HepG2 (cell line): Measurements from ENCODE around the gene RRAS. TPM values are rescaled to one million over a fixed set of nuclear protein-coding genes. Genes with fewer than 3 reads are reported as not detected.
A peak's percentile ranks its signal among the peaks of the same experiment; 100 is the strongest.

Source experiments
- DRAP1 ChIP-seq: IDR thresholded peaks from 2 replicates; pipeline ENCODE4 v1.6.1; 2016; ENCODE audit warnings: missing genetic modification reagents, missing compliant biosample characterization
- HDAC1 ChIP-seq: sonication (generic); formaldehyde crosslinking; IDR thresholded peaks from 2 replicates; pipeline ENCODE4 v1.5.1; 2020; ENCODE audit warnings: mild to moderate bottlenecking, missing genetic modification reagents
- JUND ChIP-seq: sonication (generic); formaldehyde crosslinking; IDR thresholded peaks from 2 replicates; pipeline ENCODE4 v1.8.0; 2022; ENCODE audit warnings: mild to moderate bottlenecking, missing genetic modification reagents
- KLF6 ChIP-seq: IDR thresholded peaks from 2 replicates; pipeline ENCODE4 v1.8.0; 2016; ENCODE audit warnings: missing biosample characterization, missing genetic modification reagents
- MNT ChIP-seq: fragments of 450-650 bp; IDR thresholded peaks from 2 replicates; pipeline ENCODE4 v1.6.1; 2016
- MXI1 ChIP-seq: IDR thresholded peaks from 3 replicates; pipeline ENCODE4 v1.6.1; 2012; ENCODE audit warnings: low read depth, low read length, inconsistent platforms, borderline replicate concordance
- PATZ1 ChIP-seq: sonication (generic); formaldehyde crosslinking; IDR thresholded peaks from 2 replicates; pipeline ENCODE4 v1.4.0; 2020; ENCODE audit warnings: missing genetic modification reagents
- SP4 ChIP-seq: sonication (generic); formaldehyde crosslinking; IDR thresholded peaks from 2 replicates; pipeline ENCODE4 v1.8.1; 2023; ENCODE audit warnings: mild to moderate bottlenecking, missing genetic modification reagents
- SRY ChIP-seq: sonication (generic); formaldehyde crosslinking; IDR thresholded peaks from 2 replicates; pipeline ENCODE4 v1.8.0; 2022; ENCODE audit warnings: mild to moderate bottlenecking, missing genetic modification reagents
- TSC22D2 ChIP-seq: sonication (generic); formaldehyde crosslinking; IDR thresholded peaks from 2 replicates; pipeline ENCODE4 v1.5.1; 2020; ENCODE audit warnings: missing genetic modification reagents, mild to moderate bottlenecking, borderline replicate concordance
- ZBTB34 ChIP-seq: sonication (generic); formaldehyde crosslinking; IDR thresholded peaks from 2 replicates; pipeline ENCODE4 v1.8.0; 2022; ENCODE audit warnings: mild to moderate bottlenecking, missing genetic modification reagents
- ZFP41 ChIP-seq: sonication (generic); formaldehyde crosslinking; IDR thresholded peaks from 2 replicates; pipeline ENCODE4 v1.4.0; 2020; ENCODE audit warnings: mild to moderate bottlenecking, missing genetic modification reagents, borderline replicate concordance
- ZHX1 ChIP-seq: sonication (generic); formaldehyde crosslinking; IDR thresholded peaks from 2 replicates; pipeline ENCODE4 v1.8.1; 2022; ENCODE audit warnings: low read depth, mild to moderate bottlenecking, missing genetic modification reagents
- ZNF180 ChIP-seq: sonication (generic); formaldehyde crosslinking; IDR thresholded peaks from 2 replicates; pipeline ENCODE4 v1.4.0; 2020; ENCODE audit warnings: low read depth, missing genetic modification reagents, borderline replicate concordance
- ZNF354B ChIP-seq: sonication (generic); formaldehyde crosslinking; IDR thresholded peaks from 2 replicates; pipeline ENCODE4 v1.8.0; 2022; ENCODE audit warnings: mild to moderate bottlenecking, missing genetic modification reagents
- ZNF670 ChIP-seq: sonication (generic); formaldehyde crosslinking; IDR thresholded peaks from 2 replicates; pipeline ENCODE4 v1.8.0; 2022; ENCODE audit warnings: mild to moderate bottlenecking, missing genetic modification reagents, borderline replicate concordance
- ZNF790 ChIP-seq: sonication (generic); formaldehyde crosslinking; IDR thresholded peaks from 2 replicates; pipeline ENCODE4 v1.8.0; 2022; ENCODE audit warnings: missing genetic modification reagents, mild to moderate bottlenecking, borderline replicate concordance
- polyA plus RNA-seq, 8 experiments: library from polyadenylated mRNA; depleted of rRNA in 3 of 8; stranded (reverse) in 7 of 8; unstranded in 1 of 8; fragments of >200 nt; fragmentation: Illumina TruSeq in 4 of 8; extraction: Trizol in 4 of 8; gene quantifications; 2 replicates each; pipeline versions ENCODE4 v1.2.1 to v1.2.3, GENCODE V29; 2011 to 2016; ENCODE audit warnings: low read depth in 4 of 8, missing spikeins in 1 of 8, mixed read lengths in 1 of 8; ENCODE audit not compliant: insufficient read depth in 1 of 8
- total RNA-seq, 5 experiments: library from RNA; depleted of rRNA; stranded (reverse); fragments of >200 nt; fragmentation: Illumina TruSeq; extraction: Trizol; gene quantifications; 2 replicates each; pipeline ENCODE4 v1.2.3, GENCODE V29; 2016; ENCODE audit warnings: low read depth in 1 of 5

Gene RRAS
- total and polyA plus RNA-seq, 2 of the 13 experiments (the other 11 are each of a cell fraction or from before 2014, with no cell fraction given) = 1.5 to 12.0 TPM

- TF ChIP-seq HDAC1 (CRISPR knock-in tag) (peak; percentile 65), ZNF790 (CRISPR knock-in tag) (no peak), DRAP1 (CRISPR knock-in tag) (peak; percentile 71), ZNF180 (CRISPR knock-in tag) (no peak), ZNF670 (CRISPR knock-in tag) (no peak), SP4 (CRISPR knock-in tag) (peak; percentile 56; the same call in 1 of the 2 replicates), ZHX1 (peak; percentile 69; the same call in 1 of the 2 replicates), SRY (CRISPR knock-in tag) (no peak), PATZ1 (CRISPR knock-in tag) (peak; percentile 83), JUND (CRISPR knock-in tag) (no peak), KLF6 (CRISPR knock-in tag) (0 out of 2 replicates have a peak, but pooled peaks have one; percentile 38), TSC22D2 (CRISPR knock-in tag) (peak; percentile 59; the same call in 1 of the 2 replicates), ZFP41 (CRISPR knock-in tag) (no peak), MXI1 (peak; percentile 70; the same call in 1 of the 3 replicates), MNT (no peak), ZNF354B (no peak), ZBTB34 (CRISPR knock-in tag) (peak; percentile 68; the same call in 1 of the 2 replicates)
Measured at GRCh38 chr19:49672131-49672919, 32.4 kb upstream of the RRAS start (continued).
